Trophoblast cell (in vitro differentiated cells and primary cell): ENCODE data around the gene MYO18B.

Experiments
- DNase-seq, 2 donors: peaks; one replicate each; pipeline ENCODE4 v3.0.0-alpha.2; 2016
- H2AFZ ChIP-seq: 2 replicates; pipeline ENCODE4 v1.6.1; 2013; ENCODE audit warnings: low read length, moderate library complexity, mild to moderate bottlenecking; ENCODE audit not compliant: insufficient read depth, poor library complexity
- H2AK5ac ChIP-seq: 2 replicates; pipeline ENCODE4 v1.6.1; 2013; ENCODE audit warnings: mild to moderate bottlenecking, low read length
- H2BK120ac ChIP-seq: 2 replicates; pipeline ENCODE4 v1.6.1; 2013; ENCODE audit warnings: low read length, mild to moderate bottlenecking, moderate library complexity; ENCODE audit not compliant: insufficient read depth, poor library complexity
- H2BK12ac ChIP-seq: 2 replicates; pipeline ENCODE4 v1.6.1; 2013; ENCODE audit warnings: mild to moderate bottlenecking, low read length, moderate library complexity
- H2BK5ac ChIP-seq: 2 replicates; pipeline ENCODE4 v1.6.1; 2013; ENCODE audit warnings: low read length, low read depth, moderate library complexity, mild to moderate bottlenecking; ENCODE audit not compliant: poor library complexity
- H3K14ac ChIP-seq: 2 replicates; pipeline ENCODE4 v1.6.1; 2013; ENCODE audit warnings: mild to moderate bottlenecking, low read length
- H3K18ac ChIP-seq: 2 replicates; pipeline ENCODE4 v1.6.1; 2013; ENCODE audit warnings: mild to moderate bottlenecking, low read length
- H3K23ac ChIP-seq: 2 replicates; pipeline ENCODE4 v1.6.1; 2013; ENCODE audit warnings: low read length
- H3K27ac ChIP-seq: 2 replicates; pipeline ENCODE4 v1.5.1; 2013; ENCODE audit warnings: low read depth, mild to moderate bottlenecking, inconsistent platforms, low read length, moderate library complexity
- H3K27me3 ChIP-seq: 2 replicates; pipeline ENCODE4 v1.6.1; 2013; ENCODE audit warnings: inconsistent platforms, mild to moderate bottlenecking, low read length, moderate library complexity; ENCODE audit not compliant: insufficient read depth
- H3K36me3 ChIP-seq, 2 experiments: 1 replicate in 1 of 2; 2 replicates in 1 of 2; pipeline ENCODE4 v1.6.1; 2013; ENCODE audit warnings: low read length in 2 of 2, mild to moderate bottlenecking in 2 of 2, moderate library complexity in 1 of 2; ENCODE audit not compliant: insufficient read depth in 2 of 2, control insufficient read depth in 1 of 2
- H3K4ac ChIP-seq: 2 replicates; pipeline ENCODE4 v1.6.1; 2013; ENCODE audit warnings: low read depth, mild to moderate bottlenecking, low read length, moderate library complexity
- H3K4me1 ChIP-seq, 2 experiments: 1 replicate in 1 of 2; 2 replicates in 1 of 2; pipeline ENCODE4 v1.6.1; 2013; ENCODE audit warnings: low read length in 2 of 2, mild to moderate bottlenecking in 2 of 2, moderate library complexity in 1 of 2; ENCODE audit not compliant: insufficient read depth in 2 of 2, control insufficient read depth in 1 of 2
- H3K4me2 ChIP-seq: 2 replicates; pipeline ENCODE4 v1.6.1; 2013; ENCODE audit warnings: inconsistent platforms, mild to moderate bottlenecking, low read length, moderate library complexity
- H3K4me3 ChIP-seq: 2 replicates; pipeline ENCODE4 v1.5.1; 2013; ENCODE audit warnings: mild to moderate bottlenecking, low read depth, low read length, inconsistent platforms
- H3K79me1 ChIP-seq: one replicate; pipeline ENCODE4 v1.6.1; 2013; ENCODE audit warnings: low read length
- H3K79me2 ChIP-seq: 2 replicates; pipeline ENCODE4 v1.6.1; 2013; ENCODE audit warnings: low read length, mild to moderate bottlenecking; ENCODE audit not compliant: control insufficient read depth, insufficient read depth, poor library complexity
- H3K9ac ChIP-seq: 2 replicates; pipeline ENCODE4 v1.6.1; 2013; ENCODE audit warnings: mild to moderate bottlenecking, low read length
- H3K9me3 ChIP-seq: 2 replicates; pipeline ENCODE4 v1.6.1; 2013; ENCODE audit warnings: low read depth, mild to moderate bottlenecking, control low read depth, inconsistent platforms, low read length; ENCODE audit not compliant: insufficient read depth
- H4K12ac ChIP-seq: 2 replicates; pipeline ENCODE4 v1.6.1; 2013; ENCODE audit warnings: low read depth, mild to moderate bottlenecking, low read length, moderate library complexity
- H4K8ac ChIP-seq: 2 replicates; pipeline ENCODE4 v1.6.1; 2013; ENCODE audit warnings: low read depth, mild to moderate bottlenecking, low read length, moderate library complexity
- H4K91ac ChIP-seq: one replicate; pipeline ENCODE4 v1.6.1; 2013; ENCODE audit warnings: low read depth, mild to moderate bottlenecking, low read length, moderate library complexity
- WGBS: extraction: QIAGEN DNeasy Blood & Tissue Kit; methylation state at CpG from one replicate; pipeline ENCODE4 v1.1.7; 2013; ENCODE audit warnings: missing lambda C conversion rate; ENCODE audit not compliant: insufficient read length, insufficient coverage; ENCODE audit errors: extremely low coverage; 5-methylcytosine and 5-hydroxymethylcytosine counted together

Gene MYO18B

DNA sequence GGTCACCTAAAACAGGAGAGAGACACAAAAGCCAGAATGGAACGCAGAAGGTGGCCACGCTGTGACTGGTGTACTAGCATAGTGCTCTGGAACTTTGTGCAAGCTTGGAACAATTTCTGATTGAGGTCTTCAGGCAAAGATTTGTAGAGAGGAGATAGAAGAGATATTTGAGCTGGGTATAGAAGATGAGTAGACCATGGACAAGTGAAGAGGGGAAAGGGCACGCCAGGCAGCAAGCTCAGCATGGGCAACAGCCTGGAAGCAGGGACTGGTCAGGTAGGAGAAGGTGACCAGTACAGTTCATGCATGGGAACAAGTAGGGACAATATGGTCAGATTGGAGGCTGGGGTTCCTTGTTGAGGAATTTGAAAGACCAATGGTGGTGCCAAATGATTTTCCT lies 24.4 kb downstream of the MYO18B start:
- H3K79me1 ChIP-seq, result no peaks in the 10 kb centered on the region
- no peak overlapping the region for H3K23ac ChIP-seq
- no peak overlapping the region for H2BK12ac ChIP-seq
- H3K79me2 ChIP-seq, result no peaks in the 10 kb centered on the region
- DNase-seq, result no peak
- H3K14ac ChIP-seq, result no peak overlapping the region
- H2BK120ac ChIP-seq, result no peak overlapping the region
- no peak overlapping the region for H2BK5ac ChIP-seq
- no peak overlapping the region for H2AFZ ChIP-seq
- H4K91ac ChIP-seq, result no peak overlapping the region
- no peak overlapping the region for H3K27ac ChIP-seq
- no peak overlapping the region for H2AK5ac ChIP-seq
- no peaks in the 10 kb centered on the region for H3K27me3 ChIP-seq
- H4K12ac ChIP-seq, result no peak overlapping the region
- H3K36me3 ChIP-seq, result no peaks in the 10 kb centered on the region
- no peak overlapping the region for H3K4me2 ChIP-seq
- H3K18ac ChIP-seq, result no peak overlapping the region
- no peak overlapping the region for H3K4ac ChIP-seq
- no peak overlapping the region for H4K8ac ChIP-seq
- H3K4me1 ChIP-seq, result no peaks in the 10 kb centered on the region
- no peak overlapping the region for H3K9ac ChIP-seq
- H3K4me3 ChIP-seq, result no peak overlapping the region
- H3K9me3 ChIP-seq, result peaks cover 14% of the 10 kb centered on the region
- no CpG with 5 or more reads among the region's 3 CpGs for WGBS

DNA sequence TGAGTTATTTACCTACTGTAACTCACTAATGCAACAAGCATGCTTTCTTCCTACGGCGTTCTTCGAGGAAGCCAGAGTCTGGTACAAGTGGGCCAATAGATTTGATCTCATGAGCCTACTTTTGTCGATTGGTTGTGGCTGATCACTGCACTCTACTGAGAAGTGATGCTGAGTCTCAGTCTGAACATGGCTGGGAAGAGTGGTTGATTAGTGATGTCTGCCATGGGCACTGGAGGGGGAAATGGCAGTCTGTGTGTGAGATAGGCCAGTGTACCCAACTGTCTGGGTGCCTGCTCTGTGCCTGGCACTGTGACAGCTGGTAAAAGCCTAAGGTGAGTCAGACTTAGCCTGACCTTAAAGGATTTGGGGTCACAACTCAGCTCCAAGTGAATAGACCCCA lies 28.3 kb downstream of the MYO18B start:
- Histone ChIP-seq H3K27me3 (no peaks in the 10 kb centered on the region), H3K4ac (no peak overlapping the region), H2AFZ (no peak overlapping the region), H3K9me3 (peaks cover 14% of the 10 kb centered on the region), H3K4me3 (no peak overlapping the region), H3K36me3 (no peaks in the 10 kb centered on the region), H2BK5ac (no peak overlapping the region), H3K79me1 (no peaks in the 10 kb centered on the region), H4K12ac (no peak overlapping the region), H2BK12ac (no peak overlapping the region), H3K18ac (no peak overlapping the region), H3K27ac (no peak overlapping the region), H3K14ac (no peak overlapping the region), H3K4me2 (no peak overlapping the region), H2AK5ac (no peak overlapping the region), H3K4me1 (no peaks in the 10 kb centered on the region), H4K91ac (no peak overlapping the region), H3K23ac (no peak overlapping the region), H2BK120ac (no peak overlapping the region), H4K8ac (no peak overlapping the region), H3K9ac (no peak overlapping the region), H3K79me2 (no peaks in the 10 kb centered on the region)
- DNase-seq, result no peak
- WGBS, result no CpG with 5 or more reads among the region's 4 CpGs

DNA sequence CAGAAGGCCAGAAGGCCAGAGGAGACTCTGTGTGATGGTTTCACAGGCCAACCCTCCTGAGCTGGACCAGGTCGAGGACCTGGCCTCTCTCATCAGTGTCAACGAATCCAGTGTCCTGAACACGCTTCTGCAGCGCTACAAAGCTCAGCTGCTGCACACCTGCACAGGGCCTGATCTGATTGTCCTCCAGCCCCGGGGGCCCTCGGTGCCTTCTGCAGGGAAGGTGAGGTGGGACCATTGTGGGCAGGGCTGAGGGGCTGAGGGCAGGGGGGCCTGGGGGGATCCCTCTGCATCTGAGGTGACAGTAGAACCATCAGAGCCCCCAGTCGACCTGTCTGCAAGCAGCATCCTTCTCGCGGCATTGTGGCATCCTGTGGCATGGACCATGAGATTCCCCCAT lies 30.3 kb downstream of the MYO18B start:
- Histone ChIP-seq H3K36me3 (no peaks in the 10 kb centered on the region), H3K27ac (no peak overlapping the region), H3K27me3 (no peaks in the 10 kb centered on the region), H3K23ac (no peak overlapping the region), H2AFZ (no peak overlapping the region), H3K18ac (no peak overlapping the region), H3K79me1 (no peaks in the 10 kb centered on the region), H3K4ac (no peak overlapping the region), H2AK5ac (no peak overlapping the region), H2BK120ac (no peak overlapping the region), H3K79me2 (no peaks in the 10 kb centered on the region), H4K8ac (no peak overlapping the region), H4K91ac (no peak overlapping the region), H3K14ac (no peak overlapping the region), H3K4me3 (no peak overlapping the region), H2BK12ac (no peak overlapping the region), H4K12ac (no peak overlapping the region), H3K9me3 (peaks cover 4% of the 10 kb centered on the region), H3K9ac (no peak overlapping the region), H2BK5ac (no peak overlapping the region), H3K4me2 (no peak overlapping the region), H3K4me1 (no peaks in the 10 kb centered on the region)
- no peak for DNase-seq
- no CpG with 5 or more reads among the region's 9 CpGs for WGBS

GRCh38 chr22:25774575-25775026 lies 32.6 kb downstream of the MYO18B start:
- H4K91ac ChIP-seq, result no peak overlapping the region
- no CpG with 5 or more reads among the region's 12 CpGs for WGBS
- no peak overlapping the region for H4K12ac ChIP-seq
- H3K4me2 ChIP-seq, result no peak overlapping the region
- H3K79me1 ChIP-seq, result no peaks in the 10 kb centered on the region
- H4K8ac ChIP-seq, result no peak overlapping the region
- H3K36me3 ChIP-seq, result no peaks in the 10 kb centered on the region
- peak overlapping the region; percentile 19 for H3K4me3 ChIP-seq
- H3K79me2 ChIP-seq, result no peaks in the 10 kb centered on the region
- no peak overlapping the region for H2BK120ac ChIP-seq
- H2BK5ac ChIP-seq, result no peak overlapping the region
- no peak overlapping the region for H2AK5ac ChIP-seq
- H3K9ac ChIP-seq, result no peak overlapping the region
- H3K4ac ChIP-seq, result no peak overlapping the region
- no peaks in the 10 kb centered on the region for H3K9me3 ChIP-seq
- no peak overlapping the region for H3K18ac ChIP-seq
- H2AFZ ChIP-seq, result no peak overlapping the region
- H3K14ac ChIP-seq, result no peak overlapping the region
- peak in 1 of 2 donors; percentile 12 for DNase-seq
- no peak overlapping the region for H3K23ac ChIP-seq
- H3K27me3 ChIP-seq, result no peaks in the 10 kb centered on the region
- no peak overlapping the region for H3K27ac ChIP-seq
- H2BK12ac ChIP-seq, result no peak overlapping the region
- H3K4me1 ChIP-seq, result no peaks in the 10 kb centered on the region
